GM13976 (cell line): ENCODE measurements around the gene MIX23.

Source experiments
- DNase-seq: peaks from one replicate; pipeline ENCODE4 v3.0.0; 2012; ENCODE audit warnings: low spot score
- in situ Hi-C: fragments of 300-500 bp; cut with MboI; formaldehyde crosslinking; loops from one replicate; pipeline ENCODE4 v1.12.0; 2022; ENCODE audit warnings: low sequenced_read_pairs, mixed read lengths, inconsistent platforms; ENCODE audit not compliant: unreplicated experiment
- TF ChIP-seq, protein P1 (sequence below): IDR thresholded peaks from 2 replicates; pipeline ENCODE4 v1.5.1; 2012; ENCODE audit warnings: borderline replicate concordance, mild to moderate bottlenecking; ENCODE audit not compliant: insufficient read depth; ENCODE audit errors: extremely low read depth, missing control alignments, control extremely low read depth

MIX23 gene

DNA sequence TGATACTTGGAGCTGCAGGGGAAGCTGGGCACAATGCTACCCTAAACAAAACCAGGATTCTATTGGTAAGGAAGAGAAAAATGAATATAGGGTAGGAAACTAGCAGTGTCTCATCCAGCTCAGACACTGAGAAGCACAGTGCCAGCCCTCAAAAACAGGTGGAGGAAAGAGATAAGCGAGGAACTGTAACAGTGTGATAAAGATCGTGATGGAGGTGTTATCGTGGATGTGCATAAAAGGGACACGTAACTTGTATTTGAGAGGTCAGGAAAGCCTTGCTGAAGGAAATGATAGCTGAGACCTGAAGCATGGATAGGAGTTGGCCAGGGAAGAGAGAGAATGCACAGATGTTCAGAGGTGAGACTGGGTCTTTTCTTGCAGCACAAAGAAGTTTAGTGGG lies 27.4 kb downstream of the MIX23 start:
- DNase-seq = no peak
- in situ Hi-C loops = no loop called here
- TF ChIP-seq, protein P1, sequence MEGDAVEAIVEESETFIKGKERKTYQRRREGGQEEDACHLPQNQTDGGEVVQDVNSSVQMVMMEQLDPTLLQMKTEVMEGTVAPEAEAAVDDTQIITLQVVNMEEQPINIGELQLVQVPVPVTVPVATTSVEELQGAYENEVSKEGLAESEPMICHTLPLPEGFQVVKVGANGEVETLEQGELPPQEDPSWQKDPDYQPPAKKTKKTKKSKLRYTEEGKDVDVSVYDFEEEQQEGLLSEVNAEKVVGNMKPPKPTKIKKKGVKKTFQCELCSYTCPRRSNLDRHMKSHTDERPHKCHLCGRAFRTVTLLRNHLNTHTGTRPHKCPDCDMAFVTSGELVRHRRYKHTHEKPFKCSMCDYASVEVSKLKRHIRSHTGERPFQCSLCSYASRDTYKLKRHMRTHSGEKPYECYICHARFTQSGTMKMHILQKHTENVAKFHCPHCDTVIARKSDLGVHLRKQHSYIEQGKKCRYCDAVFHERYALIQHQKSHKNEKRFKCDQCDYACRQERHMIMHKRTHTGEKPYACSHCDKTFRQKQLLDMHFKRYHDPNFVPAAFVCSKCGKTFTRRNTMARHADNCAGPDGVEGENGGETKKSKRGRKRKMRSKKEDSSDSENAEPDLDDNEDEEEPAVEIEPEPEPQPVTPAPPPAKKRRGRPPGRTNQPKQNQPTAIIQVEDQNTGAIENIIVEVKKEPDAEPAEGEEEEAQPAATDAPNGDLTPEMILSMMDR = no peak

DNA sequence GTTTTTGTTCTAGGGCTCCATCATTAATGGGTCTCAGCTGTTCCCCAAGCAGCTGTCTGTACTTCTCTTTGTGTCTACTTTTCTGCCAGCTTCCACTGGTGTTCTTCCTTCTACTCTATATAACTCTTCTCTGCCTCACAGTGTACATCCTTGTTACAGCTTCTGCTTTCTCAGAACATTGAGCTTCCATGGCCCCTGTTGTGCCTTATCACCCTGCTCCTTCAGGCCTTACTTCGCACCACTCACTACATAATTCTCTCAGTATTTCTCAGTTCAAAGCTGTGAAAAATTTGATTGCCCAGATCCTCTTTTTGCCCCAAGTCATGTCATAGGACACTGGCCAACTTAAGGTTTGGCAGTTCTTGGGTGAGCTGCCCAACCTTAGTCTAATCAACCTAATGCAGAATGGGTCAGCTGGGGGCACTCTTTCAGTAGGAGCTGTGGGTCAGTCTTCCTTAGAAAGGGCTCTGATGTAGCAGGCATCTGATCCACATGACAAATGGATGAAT lies 29.1 kb downstream of the MIX23 start:
- TF ChIP-seq, protein P1 = no peak
- in situ Hi-C loops = no loop called here
- no peak for DNase-seq

DNA sequence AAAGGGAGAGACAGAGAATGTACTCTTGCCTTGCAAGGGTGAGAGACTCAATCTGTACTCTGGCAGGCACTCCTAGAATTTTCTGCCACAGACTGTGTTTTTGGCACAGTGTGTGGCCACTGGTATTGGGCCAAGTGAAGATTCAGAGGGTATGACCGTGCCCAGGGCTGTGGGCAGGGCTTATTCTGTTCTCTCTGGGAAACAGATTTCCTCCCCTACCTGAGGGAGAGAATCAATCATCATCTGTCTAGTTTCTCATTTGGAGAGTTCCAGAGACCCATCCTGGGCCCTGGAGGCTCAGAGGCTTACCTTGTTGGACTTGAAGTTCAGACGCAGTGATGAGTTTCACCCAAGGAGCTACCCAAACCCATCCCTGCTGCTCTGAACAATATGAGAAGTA lies 29.8 kb downstream of the MIX23 start:
- TF ChIP-seq, protein P1 = no peak
- in situ Hi-C loops = no loop called here
- DNase-seq = no peak

DNA sequence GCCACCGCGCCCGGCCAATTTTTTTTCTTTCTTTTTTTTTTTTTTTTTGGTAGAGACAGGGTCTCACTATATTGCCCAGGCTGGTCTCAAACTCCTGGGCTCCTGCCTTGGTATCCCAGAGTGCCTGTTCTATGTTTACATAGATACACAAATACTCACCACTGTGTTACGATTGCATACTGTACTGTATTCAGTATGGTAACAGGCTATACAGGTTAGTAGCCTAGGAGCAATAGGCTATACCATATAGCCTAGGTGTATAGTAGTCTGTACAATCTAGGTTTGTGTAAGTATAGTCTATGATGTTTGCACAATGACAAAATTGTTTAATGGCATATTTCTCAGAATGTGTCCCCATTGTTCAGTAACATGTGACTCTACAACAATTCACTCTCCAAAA lies 31.4 kb downstream of the MIX23 start:
- TF ChIP-seq, protein P1 = no peak
- in situ Hi-C loops = no loop called here

DNA sequence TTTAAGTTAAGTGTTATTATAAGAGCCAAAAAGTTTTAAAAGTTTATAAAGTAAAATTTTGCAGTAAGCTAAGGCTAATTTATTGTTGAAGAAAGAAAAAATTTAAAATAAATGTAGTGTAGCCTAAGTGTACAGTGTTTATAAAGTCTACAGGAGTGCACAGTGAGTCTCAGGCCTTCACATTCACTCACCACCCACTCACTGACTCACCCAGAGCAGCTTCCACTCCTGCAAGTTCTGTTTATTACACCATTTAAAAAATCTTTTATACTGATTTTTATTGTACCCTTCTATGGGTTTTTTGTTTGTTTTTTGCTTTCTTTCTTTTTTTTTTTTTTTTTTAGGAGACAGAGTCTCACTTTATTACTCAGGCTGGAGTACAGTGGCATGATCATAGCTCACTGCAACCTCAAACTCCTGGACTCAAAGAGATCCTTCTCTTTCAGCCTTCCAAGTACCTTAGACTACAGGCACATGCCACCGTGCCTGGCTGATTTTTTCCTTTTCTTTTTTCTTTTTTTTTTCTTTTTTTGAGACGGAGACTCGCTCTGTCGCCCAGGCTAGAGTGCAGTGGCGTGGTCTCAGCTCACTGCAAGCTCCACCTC lies 32.1 kb downstream of the MIX23 start:
- TF ChIP-seq, protein P1 = no peak
- DNase-seq = no peak
- in situ Hi-C loops = no loop called here

More for the DNA sequence above, 31.4 kb downstream of the MIX23 start:
- no peak for DNase-seq

DNA sequence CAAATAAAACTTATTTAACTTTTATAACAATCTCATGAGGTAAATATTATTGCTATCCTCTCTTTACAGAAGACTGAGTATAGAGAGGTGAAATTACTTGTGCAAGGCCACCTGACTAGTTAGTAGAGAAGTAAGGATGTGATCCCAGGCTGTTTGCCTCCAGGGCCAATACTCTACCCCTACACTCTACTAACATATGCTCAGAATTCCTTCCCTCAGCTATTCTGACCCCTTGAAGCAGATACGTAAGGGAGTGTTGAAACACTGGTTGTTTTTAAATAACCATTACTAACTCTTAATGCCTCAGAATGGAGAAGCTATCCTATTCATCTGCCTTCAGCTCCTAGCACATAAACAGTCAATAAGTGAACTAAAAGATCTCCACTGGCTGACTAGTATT lies 33.9 kb downstream of the MIX23 start:
- in situ Hi-C loops = no loop called here
- no peak for DNase-seq
- TF ChIP-seq, protein P1 = no peak
